ENCODE results near the gene GPER1. TPM values are rescaled to one million over a fixed set of nuclear protein-coding genes. Genes with fewer than 3 reads are reported as not detected.
"Not testable (repeated sequence)": the region's sequence is repeated elsewhere in the genome, so short reads cannot be mapped to it uniquely, and the experiment has no call there.

Gene GPER1
- total RNA-seq, 1 donor from 2014 or later, result 6.7 TPM

- no peak for DNase-seq
Observed at GRCh38 chr7:1103789-1104515, 16.0 kb downstream of the GPER1 start.

DNA sequence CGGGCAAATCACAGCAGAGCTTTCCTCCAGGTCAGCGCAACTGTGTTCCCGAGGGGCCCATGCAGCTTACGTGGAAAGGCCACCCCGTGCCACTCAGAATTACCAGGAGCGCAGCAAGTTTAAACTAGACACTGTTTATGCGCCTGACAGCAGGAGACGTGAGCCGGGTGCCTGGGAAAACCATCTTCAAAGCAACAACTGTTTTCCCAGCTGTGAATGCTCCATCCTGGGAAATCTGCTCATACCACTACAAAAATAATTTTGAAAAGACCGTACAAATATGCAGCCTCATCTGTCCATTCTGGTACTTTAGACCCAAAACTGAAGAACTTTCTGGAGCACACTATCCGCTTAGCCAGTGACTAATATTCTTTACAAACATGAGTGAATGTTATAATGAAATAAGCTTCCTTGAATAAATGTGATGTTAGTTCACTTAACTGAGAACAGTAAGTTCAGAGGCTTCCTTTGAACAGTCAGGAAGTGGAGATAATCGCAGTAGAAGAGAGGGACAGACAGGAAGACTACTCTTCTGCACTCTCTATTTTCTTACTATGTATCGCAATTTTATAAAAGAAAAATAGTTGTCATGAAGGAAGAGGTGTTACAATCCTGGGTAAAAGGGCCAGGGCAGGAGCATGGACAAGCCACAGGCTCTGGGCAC, 16.7 kb downstream of the GPER1 start:
- DNase-seq, result no peak

GRCh38 chr7:1105189-1105588, 17.3 kb downstream of the GPER1 start:
- no peak for DNase-seq

DNA sequence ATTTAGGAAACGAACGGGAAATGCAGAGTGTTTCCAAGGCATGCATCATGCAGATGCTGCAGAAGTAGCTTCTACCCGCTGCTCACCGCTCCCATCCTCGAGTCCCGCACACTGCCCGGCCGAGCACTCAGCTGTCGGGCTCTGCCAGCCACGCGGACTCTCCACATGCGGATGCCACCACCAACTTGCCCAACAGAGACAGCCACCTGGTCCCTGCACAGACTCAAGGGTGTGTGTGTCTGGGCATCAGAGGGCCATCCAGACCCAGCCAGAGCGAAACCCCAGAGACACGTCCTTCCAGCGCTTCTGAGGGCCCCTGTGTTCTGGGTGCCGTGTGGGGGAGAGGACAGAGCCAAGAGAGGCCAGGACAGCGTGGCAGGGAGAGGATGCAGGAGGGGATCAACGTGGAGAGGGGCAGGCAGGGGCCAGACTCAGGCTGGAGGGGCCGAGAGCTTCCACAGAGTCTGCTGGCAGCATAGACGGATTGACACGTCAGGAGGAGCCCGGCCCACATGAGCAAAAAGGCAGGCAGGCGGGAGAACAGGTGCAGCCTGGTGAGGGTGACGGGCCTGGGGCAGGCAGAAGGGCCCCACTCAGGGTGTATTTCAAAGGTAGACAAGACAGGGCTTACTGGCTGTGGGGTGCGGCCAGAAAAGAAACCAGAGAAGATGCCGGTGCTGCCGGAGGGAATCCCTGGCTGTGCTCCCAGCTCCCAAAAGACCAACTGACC, 18.3 kb downstream of the GPER1 start:
- DNase-seq, result peak; percentile 70

DNA sequence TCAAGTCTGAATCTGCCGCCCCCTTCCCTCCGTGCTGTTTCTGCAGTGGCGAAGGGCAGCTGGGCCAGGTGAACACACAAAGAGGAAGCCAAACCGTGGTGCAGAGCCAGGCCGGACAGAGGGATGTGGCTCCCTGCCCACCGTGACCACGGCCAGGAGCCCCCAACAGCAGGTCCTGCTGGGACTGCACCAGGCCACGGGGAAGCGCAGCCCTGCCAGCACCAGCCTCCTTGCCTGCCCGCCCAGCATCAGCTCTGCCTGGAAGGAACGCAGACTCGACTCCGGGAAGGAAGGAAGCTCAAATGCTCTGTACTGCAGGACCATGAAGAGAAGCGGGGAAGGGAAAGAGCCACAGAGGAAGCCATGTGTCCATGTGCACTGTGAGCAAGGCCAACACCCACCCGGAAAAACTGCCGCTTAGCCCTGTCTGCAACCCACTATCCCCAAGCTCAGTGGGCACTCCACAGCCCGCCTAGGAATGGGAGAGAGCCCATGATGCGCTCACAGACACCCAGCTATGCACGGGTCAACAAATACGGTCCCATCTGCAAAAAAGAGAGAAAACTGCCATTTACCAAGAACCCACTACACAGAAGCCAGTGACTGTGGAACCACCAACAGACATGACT, 19.0 kb downstream of the GPER1 start:
- no peak for DNase-seq

DNA sequence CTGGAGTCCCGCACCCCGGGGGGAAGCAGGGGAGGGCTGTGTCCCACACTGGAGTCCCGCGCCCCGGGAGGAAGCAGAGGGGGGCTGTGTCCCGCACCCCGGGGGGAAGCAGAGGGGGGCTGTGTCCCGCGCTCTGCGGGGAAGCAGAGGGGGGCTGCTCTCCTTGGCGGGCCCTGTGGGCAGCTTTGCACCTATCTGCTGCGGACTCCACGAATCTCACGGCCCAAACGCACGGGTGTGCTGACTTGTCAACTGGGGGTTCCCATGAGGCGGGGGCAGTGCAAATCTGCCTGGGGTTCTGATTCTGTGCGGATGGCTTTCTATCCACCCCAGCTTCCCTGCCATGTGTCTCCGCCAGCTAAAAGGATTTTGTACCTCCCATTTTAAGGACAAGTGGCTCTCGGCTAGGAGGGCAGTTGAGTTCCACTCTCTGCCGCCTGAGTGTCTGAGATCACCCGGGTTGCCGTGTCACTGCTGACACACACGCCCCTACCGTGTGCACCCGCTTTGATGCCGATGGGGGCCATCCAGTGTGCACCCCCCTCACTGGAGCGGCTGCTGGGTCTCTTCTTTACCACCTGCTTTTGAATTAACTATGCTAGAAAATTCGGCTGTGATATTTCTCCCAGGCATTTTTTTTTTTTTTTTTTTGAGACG, 20.5 kb downstream of the GPER1 start:
- DNase-seq, result no peak

DNA sequence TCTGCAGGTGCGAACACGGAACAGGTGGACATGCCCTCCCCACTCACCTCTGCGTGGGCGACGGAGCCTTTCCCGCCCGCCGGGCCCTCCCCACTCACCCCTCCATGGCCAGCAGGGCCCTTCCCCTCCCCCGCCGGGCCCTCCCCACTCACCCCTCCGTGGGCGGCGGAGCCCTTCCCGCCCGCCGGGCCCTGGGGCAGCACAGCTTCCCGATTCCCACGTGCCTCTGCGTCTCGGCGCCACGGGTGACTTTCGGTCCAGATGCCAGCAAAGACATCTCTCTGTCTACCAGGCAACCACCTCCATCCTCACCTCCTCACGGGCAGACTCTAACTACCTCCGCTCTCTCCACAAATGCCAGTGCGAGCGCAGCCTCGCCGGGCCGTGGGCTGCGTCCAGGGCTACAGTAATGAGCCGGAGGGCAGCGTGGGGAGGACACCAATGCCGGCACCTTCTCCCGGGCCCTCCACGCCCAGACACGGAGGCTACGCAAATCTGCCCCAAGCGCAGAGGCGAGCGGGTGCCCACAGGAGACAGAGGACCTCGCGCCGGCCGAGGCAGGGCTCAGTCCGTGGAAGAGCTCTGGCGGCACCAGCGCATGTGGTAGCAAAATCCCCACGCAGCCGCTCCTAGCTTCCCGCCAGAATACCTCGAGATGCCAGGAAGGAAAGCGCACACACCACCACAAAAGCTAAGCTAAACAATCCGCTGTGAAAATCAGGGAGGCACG, 21.8 kb downstream of the GPER1 start:
- no peak for DNase-seq

- DNase-seq, result no peak
Observed at GRCh38 chr7:1110358-1110757, 22.4 kb downstream of the GPER1 start.

DNA sequence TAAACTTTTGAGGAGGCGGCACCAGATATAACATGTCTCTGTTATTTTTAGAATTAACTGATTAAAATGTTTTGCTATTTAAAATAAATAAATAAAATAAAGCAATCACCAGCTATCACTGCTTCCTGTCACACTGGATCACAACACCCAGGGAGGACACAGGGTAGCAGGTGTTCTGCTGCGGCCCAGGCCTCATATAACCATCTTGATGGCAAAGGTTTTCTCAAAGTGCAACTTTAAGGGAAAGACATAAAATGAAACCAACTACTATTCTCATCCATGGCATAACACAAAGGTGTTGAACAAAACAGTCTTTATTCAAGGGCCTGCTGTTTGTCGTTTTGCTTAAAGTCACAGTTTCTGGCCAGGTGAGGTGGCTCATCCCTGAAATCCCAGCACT, 23.2 kb downstream of the GPER1 start:
- no peak for DNase-seq

GRCh38 chr7:1112109-1112508, 24.2 kb downstream of the GPER1 start:
- DNase-seq, result no peak

DNA sequence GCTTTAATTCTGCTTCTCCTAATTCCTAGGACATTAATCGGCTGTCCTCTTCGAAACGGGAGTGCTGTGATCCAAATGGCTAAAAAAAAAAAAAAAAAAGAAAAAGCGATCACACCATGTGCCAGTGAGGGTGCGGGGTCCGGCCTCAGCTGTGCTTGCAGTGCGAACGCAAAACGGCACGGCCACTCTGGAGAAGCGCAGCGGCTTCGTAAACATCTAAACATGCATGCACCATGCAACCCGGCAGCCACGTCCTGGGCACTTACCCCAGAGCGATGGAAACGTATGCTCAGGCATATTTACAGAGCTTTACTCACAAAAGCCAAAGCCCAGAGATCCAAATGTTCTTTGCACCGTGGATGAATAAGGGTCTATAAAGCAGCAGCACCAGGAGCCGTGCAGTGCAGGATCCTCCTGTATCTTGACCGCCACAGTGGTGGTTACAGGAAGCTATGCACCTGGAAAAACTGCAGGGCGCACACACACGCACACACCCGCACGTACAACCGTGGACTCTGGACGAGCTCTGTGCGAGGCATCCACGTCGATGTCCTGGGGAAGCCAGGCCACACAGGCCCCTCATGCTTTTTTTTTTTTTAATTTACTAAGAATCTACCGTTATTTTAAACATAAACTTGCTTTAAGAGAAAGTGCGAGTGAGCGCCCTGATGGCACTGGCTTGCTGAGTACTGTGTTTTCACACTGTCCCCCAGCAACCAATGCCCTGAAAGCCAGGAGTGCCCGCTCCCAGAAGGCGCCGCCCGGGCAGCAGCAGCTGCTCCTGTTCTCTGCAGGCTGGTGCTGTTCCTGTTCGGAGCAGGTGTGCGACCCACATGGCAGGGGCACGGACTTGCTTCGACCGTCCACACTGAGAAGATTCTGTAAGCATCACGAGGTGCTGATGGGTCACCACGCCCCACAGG, 25.0 kb downstream of the GPER1 start:
- peak; percentile 68 for DNase-seq

- no peak for DNase-seq
Observed at GRCh38 chr7:1113548-1113885, 25.6 kb downstream of the GPER1 start.

DNA sequence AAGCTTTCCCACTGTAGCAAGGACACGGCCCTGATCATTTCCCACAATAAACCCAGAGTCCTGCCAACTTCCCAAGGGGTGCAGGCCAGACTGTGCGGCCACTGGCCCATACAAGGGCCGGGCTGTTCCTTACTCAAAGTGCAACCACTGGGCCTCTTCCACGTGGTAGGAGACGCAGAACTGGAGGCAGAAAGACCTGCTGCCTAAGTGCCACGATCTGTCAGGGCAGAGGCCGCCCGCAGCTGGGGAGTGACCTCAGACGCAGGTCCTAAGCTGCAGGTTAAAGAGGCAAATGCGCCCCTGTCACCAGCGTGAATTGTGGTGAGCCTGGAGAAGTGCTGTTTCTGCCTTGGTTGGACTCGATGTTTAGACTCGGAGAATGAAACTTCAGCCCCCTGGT, 26.2 kb downstream of the GPER1 start:
- no peak for DNase-seq

- no peak for DNase-seq
Observed at GRCh38 chr7:1114505-1114904, 26.6 kb downstream of the GPER1 start.

GRCh38 chr7:1115171-1116045, 27.5 kb downstream of the GPER1 start:
- DNase-seq, result not testable (repeated sequence)

- DNase-seq, result not testable (repeated sequence)
Observed at GRCh38 chr7:1116383-1117008, 28.6 kb downstream of the GPER1 start.

- no peak for DNase-seq
Observed at GRCh38 chr7:1117321-1117928, 29.5 kb downstream of the GPER1 start.

DNA sequence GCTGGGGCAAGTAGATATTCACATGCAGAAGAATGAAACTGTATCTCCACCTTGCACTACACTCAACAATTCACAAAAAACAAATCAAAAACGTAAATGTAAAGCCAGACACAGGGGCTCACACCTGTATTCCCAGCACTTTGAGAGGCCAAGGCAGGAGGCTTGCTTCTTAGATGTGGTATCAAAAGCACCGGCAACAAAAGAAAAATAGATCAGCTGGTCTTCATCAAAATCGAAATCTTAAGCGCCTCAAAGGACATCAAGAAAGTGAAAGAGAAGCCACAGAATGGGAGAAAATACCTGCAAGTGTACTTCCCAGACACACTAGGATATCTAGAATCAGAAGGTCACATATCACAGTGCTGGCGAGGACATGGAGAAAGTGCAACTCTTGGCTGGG, 31.3 kb downstream of the GPER1 start:
- no peak for DNase-seq

GRCh38 chr7:1120791-1121190, 32.9 kb downstream of the GPER1 start:
- DNase-seq, result no peak
